Stomach (tissue), 4 donors: ENCODE results near the gene GFM1.

Experiments used
- EP300 ChIP-seq: sonication (generic); formaldehyde crosslinking; IDR thresholded peaks from one replicate; pipeline ENCODE4 v1.6.1; 2017; ENCODE audit warnings: antibody characterized with exemption
- POLR2A ChIP-seq, 4 donors: fragments of 450-650 bp; IDR thresholded peaks; one replicate each; pipeline ENCODE4 v1.6.1; 2016; ENCODE audit warnings: antibody characterized with exemption in 4 of 4, control low read depth in 2 of 4, mild to moderate bottlenecking in 1 of 4, moderate library complexity in 1 of 4
- POLR2AphosphoS5 ChIP-seq, 3 donors: sonication (generic); formaldehyde crosslinking; IDR thresholded peaks; one replicate each; pipeline ENCODE4 v1.6.1; 2016; ENCODE audit warnings: antibody characterized with exemption in 3 of 3
- TF ChIP-seq, protein P1 (sequence below), 7 experiments: fragments of 450-650 bp in 4 of 7; fragments of 200-600 bp in 3 of 7; sonication (generic) in 3 of 7; IDR thresholded peaks; one replicate each; pipeline ENCODE4 v1.5.1; 2016 to 2019; ENCODE audit warnings: antibody characterized with exemption in 7 of 7, control low read depth in 2 of 7, mild to moderate bottlenecking in 1 of 7

DNA sequence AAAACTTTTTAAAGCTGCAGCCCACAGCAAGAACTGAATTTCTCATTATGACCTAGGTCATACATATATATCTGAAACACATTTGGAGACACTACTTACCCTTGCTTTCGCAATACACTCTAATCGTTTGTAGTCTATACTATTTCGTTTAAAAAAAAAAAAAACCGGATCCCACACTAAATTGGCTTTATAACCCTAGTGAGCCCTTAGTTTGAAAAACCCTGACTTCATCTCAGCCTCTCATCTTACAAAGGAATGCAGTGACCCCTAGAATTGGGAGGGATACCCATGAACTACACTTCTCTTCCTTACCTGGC is 83.7 kb downstream of the GFM1 start:
- TF ChIP-seq, protein P1, sequence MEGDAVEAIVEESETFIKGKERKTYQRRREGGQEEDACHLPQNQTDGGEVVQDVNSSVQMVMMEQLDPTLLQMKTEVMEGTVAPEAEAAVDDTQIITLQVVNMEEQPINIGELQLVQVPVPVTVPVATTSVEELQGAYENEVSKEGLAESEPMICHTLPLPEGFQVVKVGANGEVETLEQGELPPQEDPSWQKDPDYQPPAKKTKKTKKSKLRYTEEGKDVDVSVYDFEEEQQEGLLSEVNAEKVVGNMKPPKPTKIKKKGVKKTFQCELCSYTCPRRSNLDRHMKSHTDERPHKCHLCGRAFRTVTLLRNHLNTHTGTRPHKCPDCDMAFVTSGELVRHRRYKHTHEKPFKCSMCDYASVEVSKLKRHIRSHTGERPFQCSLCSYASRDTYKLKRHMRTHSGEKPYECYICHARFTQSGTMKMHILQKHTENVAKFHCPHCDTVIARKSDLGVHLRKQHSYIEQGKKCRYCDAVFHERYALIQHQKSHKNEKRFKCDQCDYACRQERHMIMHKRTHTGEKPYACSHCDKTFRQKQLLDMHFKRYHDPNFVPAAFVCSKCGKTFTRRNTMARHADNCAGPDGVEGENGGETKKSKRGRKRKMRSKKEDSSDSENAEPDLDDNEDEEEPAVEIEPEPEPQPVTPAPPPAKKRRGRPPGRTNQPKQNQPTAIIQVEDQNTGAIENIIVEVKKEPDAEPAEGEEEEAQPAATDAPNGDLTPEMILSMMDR (IDR thresholded peaks at IDR 0.05), result no peak
- TF ChIP-seq POLR2A (IDR thresholded peaks at IDR 0.05) (no peak), POLR2AphosphoS5 (IDR thresholded peaks at IDR 0.05) (no peak), EP300 (no peak)
